ENCODE results near the gene OSBP2.
"Not testable (repeated sequence)": the region's sequence is repeated elsewhere in the genome, so short reads cannot be mapped to it uniquely, and the experiment has no call there.

Gene OSBP2

DNA sequence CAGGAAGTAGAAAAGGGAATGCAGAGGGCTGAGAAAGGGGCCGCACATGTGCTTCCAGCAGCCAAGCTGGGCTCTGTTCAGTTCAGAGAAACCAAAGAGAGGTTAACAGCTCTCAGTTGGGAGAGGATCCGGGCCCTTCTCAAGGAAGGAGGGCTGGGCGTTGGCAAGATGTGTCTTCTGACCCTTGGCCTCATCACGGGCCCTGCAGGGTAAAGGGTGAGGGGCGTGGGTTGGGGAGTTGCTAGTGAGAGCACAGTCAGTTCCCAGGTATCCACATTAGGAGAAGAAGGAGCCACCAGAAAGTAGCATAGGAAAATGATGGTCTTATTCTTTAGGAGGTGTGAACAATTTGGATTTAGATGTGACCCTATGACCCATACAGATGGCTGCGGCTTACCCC is 73.0 kb downstream of the OSBP2 start:
- no peak for DNase-seq

DNA sequence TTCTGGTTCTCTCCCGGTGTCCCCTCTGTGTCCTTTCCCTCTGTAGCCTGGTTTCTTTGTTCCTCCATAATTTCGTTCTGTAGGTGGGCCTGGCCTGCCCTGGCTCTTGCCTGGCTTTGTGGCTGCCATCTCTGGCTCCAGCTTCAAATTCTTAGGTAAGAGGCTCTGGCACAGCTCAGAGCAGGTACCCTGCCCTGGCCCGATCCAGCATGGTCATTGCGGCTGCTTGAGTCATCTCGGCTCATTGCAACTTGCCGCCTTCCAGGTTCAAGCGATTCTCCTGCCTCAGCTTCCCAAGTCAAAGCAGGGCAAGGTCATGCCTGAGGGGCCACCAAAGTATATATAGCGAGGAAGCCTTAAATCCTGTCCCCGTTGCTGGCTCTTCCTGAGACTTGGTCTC is 76.0 kb downstream of the OSBP2 start:
- DNase-seq, result no peak

DNA sequence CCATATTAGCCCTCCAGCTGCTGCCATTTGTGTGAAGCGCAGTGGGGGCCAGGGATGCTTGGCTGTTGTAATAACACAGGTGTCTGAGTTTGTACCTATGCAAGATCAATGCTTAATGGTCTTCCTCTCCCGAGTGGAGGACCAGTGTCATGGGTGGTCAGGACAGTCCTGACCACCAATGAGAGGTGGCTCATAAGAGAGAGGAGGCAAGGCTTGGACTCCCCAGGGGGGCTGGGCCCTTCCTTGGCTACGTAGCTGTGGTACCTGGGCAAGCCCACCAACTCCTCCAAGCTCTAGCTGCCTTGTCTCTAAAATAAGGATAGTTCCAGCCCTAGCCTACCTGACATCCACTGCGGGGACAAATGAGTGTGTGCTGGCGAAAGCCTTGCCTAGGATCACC is 79.2 kb downstream of the OSBP2 start:
- no peak for DNase-seq

DNA sequence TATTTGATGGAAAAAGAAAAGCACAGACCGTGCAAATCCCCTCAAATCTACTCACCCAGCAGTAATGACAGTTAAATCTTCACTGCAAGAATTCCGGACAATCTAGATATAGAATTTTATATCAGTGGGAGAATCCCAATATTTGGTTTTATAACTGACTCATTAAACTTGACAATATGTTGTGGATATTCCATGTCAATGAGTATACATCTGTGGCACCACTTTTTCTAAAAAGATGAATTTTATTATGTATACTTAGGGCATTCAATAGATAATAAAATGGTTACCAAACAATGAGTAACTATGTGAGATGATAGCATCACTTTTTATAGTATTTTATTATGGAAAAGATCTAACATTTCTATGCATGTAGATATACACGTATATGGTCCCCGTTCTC is 79.9 kb downstream of the OSBP2 start:
- no peak for DNase-seq

GRCh38 chr22:30776476-30776875 is 81.8 kb downstream of the OSBP2 start:
- no peak for DNase-seq

- not testable (repeated sequence) for DNase-seq
Measured at GRCh38 chr22:30777146-30777545, 82.5 kb downstream of the OSBP2 start.

DNA sequence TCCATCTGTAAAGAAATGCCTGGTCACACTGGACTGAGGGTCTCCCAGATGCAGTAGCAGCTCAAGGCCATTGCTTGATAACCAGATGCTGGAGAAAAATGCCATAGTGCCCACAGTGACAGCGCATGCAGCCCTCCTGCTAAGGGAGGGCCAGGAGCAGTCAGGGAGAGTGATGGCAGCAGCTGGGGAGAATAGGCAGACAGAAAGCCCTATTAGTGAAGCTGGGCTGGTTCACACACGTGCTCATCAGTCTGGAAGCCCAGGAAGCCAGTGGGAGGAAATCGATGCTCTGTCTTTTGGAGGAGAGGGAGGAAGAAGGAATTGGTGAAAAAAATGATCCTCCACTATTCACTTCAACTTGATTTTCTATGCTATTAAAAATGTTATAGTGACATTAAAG is 82.9 kb downstream of the OSBP2 start:
- no peak for DNase-seq

GRCh38 chr22:30778261-30778660 is 83.6 kb downstream of the OSBP2 start:
- DNase-seq, result no peak

GRCh38 chr22:30780026-30780425 is 85.4 kb downstream of the OSBP2 start:
- DNase-seq, result no peak

DNA sequence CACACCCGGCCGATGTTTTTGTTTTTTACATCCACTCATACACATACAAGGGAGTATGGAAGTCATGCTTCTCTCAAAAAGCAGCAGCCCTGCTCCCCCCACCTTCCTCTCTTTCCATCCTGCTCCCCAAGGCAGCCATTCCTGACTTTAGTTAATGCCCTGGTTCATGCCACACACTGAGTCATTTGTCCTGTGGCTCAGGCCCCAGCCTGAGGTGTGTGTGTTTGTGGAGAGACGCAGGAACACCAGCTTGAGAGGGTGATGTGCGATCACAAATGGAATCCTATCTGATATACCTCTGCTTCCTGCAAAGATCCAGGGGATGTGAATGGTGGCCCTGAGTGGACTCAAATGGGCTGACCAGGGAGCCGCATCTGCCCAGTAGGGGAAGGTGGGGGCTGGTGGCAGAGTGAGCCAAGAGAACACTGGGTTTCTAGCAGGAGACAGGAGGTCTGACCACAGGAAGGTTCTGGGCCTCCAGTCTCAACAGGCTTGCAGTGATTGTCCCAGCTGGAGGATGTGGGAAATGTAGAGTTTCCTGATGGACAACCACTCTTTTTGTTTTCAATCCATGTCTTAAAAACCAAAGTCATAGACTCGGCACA is 86.7 kb downstream of the OSBP2 start:
- DNase-seq, result no peak

DNA sequence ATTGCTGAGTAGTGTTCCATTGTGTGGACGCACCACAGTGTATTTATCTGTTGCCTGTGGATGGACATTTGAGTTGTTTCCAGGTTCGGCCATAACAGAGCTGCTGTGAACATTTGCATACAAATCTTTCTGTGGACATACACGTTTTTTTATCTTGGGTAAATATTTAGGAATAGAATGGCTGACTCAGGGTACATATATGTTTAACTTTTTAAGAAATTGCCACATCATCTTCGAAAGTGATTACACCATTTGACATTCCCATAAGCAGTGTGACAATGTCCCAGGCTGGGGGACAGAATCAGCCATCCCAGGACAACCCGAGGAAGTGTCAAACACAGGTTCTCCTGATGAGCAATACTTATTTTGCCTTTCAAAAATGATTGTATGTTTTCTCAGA is 87.9 kb downstream of the OSBP2 start:
- no peak for DNase-seq

DNA sequence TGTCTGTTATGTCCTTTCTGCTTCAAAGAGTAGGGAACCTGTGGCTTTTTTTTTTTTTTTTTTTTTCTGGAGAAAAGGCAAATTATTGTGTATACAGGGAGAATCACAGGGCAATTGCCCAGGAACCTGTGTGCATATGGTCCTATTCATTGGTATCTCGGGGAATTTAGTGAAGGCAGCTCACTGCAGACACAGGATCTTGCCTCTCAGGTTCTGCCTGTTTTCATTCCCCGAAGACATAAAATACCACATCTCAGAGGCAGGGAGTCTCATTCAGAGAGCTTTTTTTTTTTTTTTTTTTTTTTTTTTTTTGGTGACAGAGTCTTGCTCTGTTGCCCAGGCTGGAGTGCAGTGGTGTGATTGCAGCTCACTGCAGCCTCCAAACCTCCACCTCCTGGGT is 88.3 kb downstream of the OSBP2 start:
- DNase-seq, result no peak

DNA sequence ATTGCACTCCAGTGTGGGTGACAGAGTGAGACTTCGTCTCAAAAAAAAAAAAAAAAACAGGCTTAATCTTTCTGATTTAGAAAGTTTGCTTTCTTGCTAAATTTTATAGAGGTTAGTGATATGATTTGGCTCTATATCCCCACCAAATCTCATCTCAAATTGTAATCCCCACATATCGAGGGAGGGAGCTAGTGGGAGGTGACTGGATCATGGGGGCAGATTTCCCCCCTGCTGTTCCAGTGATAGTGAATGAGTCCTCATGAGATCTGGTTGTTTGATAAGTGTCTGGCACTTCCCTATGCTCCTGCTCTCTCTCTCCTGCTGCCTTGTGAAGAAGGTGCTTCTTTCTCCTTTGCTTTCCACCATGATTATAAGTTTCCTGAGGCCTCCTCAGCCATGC is 90.9 kb downstream of the OSBP2 start:
- no peak for DNase-seq

- no peak for DNase-seq
Measured at GRCh38 chr22:30790366-30790765, 95.7 kb downstream of the OSBP2 start.

DNA sequence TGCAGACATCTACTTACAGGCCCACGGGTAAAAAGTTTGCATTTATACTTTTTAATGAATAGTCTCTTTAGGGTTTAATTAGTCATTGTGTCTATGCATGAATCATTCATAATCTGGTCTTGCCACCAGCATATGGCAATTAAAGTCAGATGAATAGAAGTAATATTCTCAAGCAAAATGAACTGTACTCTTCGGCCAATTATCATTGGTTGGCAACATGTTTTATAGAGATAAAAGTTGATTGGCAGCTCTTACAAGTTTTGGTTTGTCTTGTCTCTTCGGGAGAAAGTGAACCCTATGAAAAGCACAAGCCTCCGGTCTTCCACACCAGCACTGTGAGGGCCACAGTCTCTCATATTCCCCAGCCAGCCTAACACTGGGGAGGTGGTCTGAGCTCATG is 97.8 kb downstream of the OSBP2 start:
- no peak for DNase-seq

GRCh38 chr22:30795118-30795517 is 100.4 kb downstream of the OSBP2 start:
- no peak for DNase-seq

DNA sequence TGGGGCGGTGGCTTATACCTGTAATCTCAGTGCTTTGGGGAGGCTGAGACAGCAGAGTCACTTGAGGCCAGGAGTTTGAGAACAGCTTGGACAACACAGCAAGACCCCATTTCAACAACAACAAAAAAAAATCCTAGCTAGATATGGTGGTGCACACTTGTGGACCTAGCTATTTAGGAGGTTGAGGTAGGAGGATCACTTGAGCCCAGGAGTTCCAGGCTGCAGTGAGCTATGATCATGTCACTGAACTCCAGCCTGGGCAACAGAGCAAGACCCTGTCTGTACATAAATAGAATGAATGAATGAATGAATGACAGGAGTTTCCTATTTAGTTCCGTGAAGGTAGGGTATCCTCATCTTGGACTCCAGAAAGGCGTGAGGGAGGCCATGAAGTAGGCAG is 107.0 kb downstream of the OSBP2 start:
- no peak for DNase-seq

GRCh38 chr22:30802202-30803166 is 107.8 kb downstream of the OSBP2 start:
- DNase-seq, result peak; percentile 43 to 71 (median 61)

GRCh38 chr22:30803679-30804078 is 109.0 kb downstream of the OSBP2 start:
- peak in 2 of 3 experiments; percentile 17 to 38 for DNase-seq

GRCh38 chr22:30804626-30805025 is 110.0 kb downstream of the OSBP2 start:
- no peak for DNase-seq

GRCh38 chr22:30806391-30806861 is 111.8 kb downstream of the OSBP2 start:
- peak in 1 of 3 experiments; percentile 1 for DNase-seq

- no peak for DNase-seq
Measured at GRCh38 chr22:30809086-30809485, 114.4 kb downstream of the OSBP2 start.

DNA sequence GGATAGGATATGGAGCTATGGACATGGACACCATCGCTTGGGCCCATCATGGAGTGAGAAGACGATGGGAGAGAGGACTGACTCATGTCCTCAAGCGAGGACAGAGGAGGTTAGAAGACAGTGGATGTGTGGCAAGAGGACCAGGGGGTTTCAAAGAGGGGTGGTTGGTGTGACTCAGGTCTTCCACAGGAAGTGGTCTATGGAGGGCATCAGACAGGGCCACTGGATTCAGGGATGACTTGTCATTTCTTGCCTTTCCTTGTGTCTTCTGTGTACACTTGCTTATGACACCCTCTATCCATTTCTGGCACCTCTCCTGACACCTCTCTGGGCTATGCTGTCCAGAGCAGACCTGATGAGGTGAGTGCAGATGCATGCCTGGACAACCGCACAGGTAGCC is 115.4 kb downstream of the OSBP2 start:
- no peak for DNase-seq

- DNase-seq, result no peak
Measured at GRCh38 chr22:30813936-30814335, 119.3 kb downstream of the OSBP2 start.

Measured in NCI-H1417 (cell line).